8988T (cell line): ENCODE data around the gene LGALS7B.
"Not testable (repeated sequence)": the region's sequence is repeated elsewhere in the genome, so short reads cannot be mapped to it uniquely, and the experiment has no call there.

ENCODE experiments used
- DNase-seq: peaks from one replicate; pipeline ENCODE4 v3.0.0; 2011

Gene LGALS7B

DNA sequence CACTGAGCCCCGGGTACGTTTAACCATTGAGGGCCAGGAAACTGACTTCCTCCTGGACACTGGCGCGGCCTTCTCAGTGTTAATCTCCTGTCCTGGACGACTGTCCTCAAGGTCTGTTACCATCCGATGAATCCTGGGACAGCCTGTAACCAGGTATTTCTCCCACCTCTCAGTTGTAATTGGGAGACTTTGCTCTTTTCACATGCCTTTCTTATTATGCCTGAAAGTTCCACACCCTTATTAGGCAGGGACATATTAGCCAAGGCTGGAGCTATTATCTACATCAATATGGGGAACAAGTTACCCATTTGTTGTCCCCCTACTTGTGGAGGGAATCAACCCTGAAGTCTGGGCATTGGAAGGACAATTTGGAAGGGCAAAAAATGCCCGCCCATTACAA, 36.9 kb downstream of the LGALS7B start:
- DNase-seq = not testable (repeated sequence)

DNA sequence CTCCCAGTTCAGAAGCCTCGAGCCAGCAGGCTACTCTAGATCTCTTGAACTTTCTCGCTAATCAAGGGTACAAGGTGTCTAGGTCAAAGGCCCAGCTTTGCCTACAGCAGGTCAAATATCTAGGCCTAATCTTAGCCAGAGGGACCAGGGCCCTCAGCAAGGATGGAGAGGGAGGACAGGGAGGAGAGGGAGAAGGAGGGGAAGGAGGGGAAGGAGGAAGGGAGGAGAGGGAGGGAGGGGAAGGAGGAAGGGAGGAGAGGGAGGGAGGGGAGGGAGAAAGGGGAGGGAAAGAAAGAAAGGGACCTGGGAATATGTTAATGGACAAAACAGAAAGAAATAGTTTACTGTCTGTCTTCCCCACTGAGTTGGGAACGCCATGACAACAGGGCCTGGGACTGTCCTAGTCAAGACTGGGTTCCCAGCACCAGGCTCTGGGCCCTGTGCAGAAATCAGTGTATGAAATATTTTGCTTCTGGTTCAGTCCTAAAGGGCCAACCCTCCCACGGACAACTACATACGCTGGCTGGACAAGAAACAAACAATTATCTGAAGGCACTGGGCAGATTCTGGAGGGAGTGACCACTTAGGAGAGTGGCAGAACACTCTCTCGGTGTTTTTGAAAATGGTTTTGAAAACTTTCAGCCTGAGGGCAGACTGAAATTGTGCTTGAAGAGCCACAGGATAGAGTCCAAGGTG, 38.0 kb downstream of the LGALS7B start:
- no peak for DNase-seq

DNA sequence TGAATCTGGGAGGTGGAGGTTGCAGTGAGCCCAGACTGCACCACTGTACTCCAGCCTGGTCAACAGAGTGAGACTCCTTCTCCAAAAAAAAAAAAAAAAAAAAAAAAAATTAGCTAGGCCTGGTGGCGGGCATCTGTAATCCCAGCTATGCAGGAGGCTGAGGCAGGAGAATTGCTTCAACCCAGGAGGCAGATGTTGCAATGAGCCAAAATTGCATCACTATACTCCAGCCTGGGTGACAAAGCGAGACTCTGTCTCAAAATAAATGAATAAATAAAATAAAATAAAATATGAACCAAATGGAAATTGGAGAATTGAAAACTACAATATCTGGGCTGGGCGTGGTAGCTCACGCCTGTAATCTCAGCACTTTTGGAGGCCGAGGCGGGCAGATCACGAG, 40.2 kb downstream of the LGALS7B start:
- not testable (repeated sequence) for DNase-seq

DNA sequence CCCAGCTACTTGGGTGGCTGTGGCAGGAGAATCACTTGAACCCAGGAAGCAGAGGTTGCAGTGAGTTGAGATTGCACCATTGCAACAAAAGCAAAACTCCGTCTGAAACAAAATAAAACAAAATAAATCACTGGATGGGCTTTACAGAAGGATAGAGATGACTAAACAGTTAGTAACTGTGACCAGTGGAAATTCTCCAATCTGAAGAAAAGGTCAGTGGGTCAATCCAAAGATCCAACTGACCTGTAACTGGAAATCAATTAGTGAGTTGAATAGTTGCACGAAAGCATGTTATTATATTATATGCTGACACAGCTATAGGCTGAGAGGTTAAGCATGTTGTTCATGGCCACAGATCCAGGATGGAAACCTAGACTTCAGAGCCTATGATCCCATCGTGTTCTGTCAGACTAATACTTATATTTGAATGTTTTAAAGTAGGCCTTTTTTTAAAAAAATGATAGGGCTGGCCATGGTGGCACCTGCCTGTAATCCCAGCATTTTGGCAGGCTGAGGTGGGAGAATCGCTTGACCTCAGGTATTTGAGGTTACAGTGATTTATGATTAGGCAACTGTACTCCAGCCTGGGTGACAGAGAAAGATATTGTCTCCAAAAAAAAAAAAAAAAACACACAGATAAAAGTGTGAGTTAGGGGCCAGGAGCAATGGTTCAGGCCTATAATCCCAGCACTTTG, 41.2 kb downstream of the LGALS7B start:
- no peak for DNase-seq

DNA sequence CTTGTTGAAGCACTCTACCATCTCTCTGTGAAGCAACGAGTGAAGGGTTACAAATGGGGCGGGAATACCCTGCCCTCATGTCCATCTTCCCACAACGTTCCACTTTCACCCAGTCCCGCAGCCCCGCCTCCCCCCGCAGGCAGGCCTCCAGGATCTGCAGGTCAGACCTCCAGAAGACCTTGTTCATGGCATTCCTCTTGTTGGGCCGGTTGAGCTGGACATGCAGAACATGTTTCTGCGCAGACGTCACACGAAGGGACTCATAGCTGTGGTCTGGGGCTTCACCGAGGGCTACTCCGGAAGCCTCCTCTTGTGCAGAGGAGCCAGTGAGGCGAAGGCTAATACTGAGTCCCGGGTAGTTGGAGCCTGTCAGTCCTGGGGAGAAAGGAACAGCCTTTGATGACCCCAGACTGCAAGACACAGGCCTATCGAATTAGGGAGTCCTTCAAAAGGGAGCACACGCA, 42.2 kb downstream of the LGALS7B start:
- DNase-seq = peak; percentile 78

DNA sequence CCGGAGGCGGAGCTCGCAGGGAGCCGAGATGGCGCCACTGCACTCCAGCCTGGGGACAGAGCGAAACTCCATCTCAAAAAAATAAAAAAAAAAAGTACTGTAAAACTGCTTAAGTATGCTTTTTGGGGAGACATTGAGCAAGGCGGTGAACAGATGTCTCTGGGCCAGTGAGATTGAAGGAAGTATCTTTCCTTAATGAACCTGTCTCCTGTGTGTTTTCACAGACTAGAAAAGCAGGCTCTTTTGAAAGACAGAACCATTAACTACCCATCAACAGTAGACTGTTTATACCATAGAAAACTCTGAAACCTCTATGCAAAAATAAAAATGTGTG, 44.1 kb downstream of the LGALS7B start:
- DNase-seq = no peak

DNA sequence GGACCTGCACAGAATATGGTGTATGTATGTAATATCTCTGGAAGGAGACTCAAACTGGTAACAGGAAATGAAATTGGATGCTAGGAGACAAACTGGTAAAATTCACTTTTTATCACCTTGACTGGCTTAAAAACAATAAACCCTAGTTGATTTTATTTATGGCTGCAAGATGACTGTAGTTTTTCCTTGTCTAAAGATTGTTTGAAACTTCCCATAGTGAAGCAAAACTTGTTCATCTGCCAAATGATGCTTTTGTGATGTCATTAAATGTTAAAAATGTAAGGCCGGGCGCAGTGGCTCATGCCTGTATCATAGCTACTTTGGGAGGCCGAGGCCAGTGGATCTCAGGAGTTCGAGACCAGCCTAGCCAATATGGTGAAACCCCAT, 45.1 kb downstream of the LGALS7B start:
- DNase-seq = no peak

DNA sequence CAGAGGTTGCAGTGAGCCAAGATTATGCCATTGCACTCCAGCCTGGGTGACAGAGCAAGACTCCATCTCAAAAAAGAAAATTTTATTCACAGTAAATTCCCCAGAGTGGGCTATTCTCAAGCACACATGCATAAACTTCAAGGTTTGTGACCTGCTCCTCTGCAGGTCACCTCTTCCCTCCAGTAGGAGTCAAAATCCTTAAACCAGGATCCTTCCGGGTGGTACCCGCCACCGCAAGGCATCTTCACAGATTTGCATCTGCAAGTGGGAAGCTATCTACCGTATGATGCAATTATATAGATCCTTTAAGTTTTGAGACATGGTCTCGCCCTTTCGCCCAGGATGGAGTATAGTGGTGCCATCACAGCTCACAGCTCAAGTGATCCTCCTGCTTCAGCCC, 45.6 kb downstream of the LGALS7B start:
- peak; percentile 15 for DNase-seq

DNA sequence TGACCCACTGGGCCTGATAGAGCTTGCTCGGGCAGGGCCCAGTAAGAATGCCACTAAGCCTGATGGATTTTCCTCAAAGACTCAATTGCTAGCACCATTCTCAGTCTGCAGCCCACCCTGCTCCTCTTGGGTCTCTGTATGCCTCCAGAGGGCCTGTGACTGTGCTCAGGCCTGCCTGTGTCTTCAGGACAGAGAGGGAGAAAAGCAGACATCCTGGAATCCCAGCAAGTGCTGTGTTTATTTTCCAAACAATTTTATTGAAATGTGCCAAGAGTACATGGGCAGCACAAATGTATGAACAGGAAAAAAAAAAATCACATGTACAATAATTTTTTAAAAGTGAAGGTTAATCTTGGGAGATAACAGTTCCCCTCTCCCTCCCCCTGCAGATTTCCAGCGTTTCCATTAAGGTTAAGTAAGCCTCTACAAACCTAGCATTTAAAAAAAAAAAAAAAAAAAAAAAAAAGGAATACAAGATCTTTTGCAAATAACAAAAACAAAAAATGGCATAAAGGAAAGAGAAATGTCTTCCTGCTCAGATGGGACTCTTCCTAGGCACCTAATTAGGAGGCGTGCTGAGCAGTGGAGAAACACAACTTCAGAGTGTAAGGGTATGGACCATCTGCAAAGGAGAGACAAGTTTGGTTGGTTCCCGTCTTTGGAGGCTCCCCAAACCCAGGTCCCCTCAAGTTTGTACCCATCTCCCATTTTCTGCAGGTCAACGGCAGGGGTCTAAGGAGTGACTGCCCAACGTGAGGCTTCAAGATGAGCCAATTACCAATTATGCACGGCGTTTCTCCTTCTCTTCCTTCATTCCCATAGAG, 47.4 kb downstream of the LGALS7B start:
- DNase-seq = peak; percentile 9

DNA sequence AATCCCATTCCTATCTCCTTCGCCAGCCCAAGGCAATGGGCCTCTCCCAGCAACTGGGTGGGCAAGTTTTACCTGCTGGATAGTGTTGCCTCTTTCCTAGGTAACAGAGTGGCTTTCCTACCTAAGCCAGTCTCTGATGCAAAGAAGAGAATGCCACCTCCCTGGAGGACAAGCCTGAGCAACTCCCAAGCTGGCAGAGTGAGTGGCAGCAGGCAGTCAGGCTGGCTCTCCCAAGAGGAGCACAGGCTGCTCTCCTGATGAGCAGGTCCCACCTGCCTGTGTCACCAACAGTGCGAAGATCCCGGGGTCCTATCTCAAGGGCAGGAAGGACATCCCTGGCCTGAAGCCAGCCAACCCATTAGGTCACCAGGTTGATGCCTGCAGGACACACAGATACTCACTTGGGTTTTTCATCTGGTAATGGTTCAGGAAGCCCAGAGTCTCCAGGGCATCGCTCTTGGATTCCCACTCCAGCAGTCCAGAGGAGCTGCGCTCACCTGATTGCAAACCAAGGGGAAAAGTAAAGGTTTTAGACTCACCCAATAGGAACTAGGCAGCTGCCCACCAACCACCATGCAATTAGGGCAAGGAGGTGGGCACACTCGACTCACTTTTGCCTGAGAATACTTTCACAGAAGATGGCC, 48.1 kb downstream of the LGALS7B start:
- DNase-seq = peak; percentile 13

DNA sequence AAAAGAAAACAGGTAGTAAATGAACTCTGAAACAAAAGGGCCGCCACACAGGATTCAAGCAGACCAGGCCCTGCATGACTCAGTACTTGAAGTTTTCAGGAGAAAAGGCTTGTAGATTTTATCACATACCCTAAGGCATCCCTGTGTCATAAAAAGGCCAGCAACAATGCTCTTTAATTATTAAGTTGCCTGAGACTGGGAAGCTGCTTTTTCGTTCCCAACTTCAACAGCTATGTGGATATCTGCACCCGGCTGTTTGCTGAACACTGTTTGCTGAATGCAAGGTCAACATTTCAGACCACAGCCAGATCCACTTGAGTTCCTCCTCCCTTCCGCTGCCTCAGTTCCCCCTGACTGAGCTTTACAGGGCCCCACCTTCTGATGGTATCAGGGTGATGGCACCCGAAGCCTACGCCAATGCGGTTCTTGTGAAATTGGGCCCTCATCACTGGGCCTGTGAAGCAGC, 48.7 kb downstream of the LGALS7B start:
- DNase-seq = no peak

DNA sequence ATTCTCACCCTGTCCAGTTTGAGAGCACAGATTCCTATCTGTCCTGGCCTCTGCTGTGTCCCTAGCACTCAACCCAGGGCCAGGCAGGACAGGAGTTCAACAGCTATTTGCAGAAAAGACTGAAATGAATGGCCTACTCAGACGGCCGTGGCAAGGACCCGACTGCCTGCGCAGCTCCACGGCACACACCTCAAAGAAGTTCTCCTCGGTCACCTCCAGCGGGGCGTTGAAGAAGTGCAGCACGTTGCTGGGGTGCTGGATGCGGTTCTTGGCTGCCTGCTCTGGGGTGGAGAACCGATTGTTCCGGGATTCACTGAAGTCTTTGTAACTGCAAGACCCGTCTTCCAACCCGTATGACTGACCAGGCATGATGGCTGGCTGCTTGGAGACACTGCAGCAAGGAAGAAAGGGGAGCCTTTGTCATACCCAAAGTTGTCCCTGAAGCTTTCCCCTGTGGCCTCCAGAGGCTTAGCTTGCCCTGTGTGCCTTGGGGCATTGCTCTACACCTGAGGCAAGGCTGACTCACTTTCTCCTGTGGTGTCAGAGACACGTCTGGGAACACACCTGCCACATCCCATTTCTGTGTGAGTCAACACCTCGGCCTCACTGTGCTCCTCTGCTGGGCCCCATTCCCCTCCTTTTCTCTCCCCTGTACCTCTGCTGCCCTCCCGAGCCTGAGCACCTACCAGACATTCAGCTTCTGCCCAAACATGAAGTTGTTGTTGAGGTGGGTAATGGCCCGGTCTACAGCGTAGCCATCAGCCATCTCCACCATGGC, 49.4 kb downstream of the LGALS7B start:
- DNase-seq = no peak

DNA sequence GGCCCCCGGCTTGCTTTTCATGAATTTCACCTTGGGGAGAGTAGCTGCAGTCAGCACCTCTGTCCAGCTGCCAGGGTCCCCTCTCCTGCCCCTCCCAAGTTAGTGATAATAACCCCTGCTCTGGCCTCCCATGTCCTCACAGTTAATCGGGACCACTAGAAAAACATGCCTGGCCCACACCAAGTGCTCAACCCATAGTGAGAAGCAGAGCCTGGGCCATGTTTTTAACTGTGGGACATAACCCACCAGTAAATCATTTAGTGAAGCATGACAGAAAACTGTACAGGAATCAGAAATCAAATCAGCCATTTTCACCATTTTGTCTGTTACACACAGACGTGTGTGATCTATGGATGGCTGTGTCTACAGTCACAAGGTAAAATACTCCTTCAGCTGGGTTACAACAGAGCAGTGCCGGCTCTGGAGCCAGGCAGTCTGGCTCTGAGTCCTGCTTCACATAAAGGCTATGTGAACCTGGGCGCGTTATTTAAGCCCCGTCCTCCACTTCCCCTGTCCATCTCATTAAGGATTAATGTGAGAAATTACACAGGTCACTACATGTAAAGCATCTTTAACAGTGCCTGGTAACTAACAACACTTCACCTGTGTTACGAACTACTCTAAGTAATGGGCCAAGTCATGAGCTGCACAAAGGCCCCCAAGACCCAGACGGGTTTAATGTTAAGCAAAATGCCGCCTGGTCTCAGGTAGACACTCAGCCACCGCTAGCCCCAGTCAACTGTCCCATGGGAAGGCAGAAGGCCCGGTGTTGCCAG, 50.2 kb downstream of the LGALS7B start:
- no peak for DNase-seq

DNA sequence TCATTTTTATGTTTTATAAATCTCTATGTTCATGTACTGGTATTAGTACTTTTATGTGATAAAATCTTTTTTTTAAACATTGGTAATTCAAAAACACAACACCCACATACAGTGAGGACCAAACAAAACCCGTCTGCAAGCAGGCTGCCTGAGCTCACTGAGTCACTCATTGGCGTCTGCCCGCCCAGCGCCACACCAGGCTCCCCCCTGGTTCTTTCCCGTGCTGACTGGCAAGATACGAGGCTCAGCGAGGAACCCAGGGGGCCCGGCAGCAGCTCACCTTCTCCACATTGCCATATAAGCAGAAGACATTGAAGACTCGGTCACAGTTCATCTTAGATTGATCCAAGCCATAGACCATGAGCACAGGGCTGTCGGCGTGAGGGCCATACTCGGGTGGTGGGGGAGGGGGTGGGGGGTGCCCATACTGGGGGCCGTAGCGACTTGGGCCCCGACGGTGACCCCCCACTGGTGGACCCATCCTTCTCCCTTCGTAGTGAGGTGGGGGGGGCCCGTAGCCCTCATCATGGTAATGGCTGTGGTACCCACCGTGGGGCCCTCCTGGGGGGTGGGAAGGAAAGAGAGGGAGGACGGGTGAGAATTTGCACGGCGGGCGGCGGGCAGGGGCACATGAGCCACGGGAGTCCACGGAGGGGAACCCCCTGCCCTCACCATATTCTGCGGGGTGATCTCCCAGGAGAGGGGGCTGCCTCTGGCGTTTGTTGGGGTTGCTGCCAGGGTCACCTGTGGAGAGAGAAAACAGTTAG, 51.0 kb downstream of the LGALS7B start:
- no peak for DNase-seq

DNA sequence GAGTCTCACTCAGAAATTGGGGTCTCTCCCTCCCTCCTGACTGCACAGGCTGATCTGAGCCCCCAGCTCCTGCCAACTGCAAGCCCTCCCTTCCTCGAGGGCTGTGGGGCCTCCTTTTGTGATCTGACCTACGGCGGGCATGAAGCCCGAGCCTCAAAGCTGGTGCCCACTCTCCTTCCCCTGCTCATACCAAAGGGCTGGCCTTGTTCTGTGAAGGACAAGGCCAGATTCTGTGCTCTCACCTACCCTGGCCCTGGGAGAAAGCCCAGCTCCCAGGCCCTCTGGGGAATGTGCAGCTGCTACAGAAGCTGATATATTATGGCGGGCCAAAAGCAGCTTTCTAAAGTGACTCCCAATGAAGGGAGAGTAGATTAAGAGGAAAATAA, 51.6 kb downstream of the LGALS7B start:
- DNase-seq = no peak
